BJ (cell line): ENCODE data around the gene CSE1L. TPM values are rescaled to one million over a fixed set of nuclear protein-coding genes. Genes with fewer than 3 reads are reported as not detected.

Experiments used
- CTCF ChIA-PET: fragments of 350-600 bp; formaldehyde crosslinking; extraction: SDS; loops from one replicate; lab custom pipeline; 2021; ENCODE audit warnings: antibody characterized with exemption, inconsistent platforms; lab: Yijun Ruan, JAX
- POLR2A ChIA-PET: fragments of 300-600 bp; sonication (Branson Sonifier 250); formaldehyde crosslinking; extraction: SDS; loops from one replicate; lab custom pipeline; 2021; ENCODE audit warnings: antibody characterized with exemption; lab: Charles Lee
- DNase-seq: peaks from one replicate; pipeline ENCODE4 v3.0.0-alpha.2; 2011; ENCODE audit warnings: low read depth
- H3K27me3 ChIP-seq: 2 replicates; pipeline ENCODE4 v1.6.0; 2011; ENCODE audit warnings: low read length; ENCODE audit not compliant: control insufficient read depth, insufficient read depth
- H3K36me3 ChIP-seq: 2 replicates; pipeline ENCODE4 v1.5.1; 2011; ENCODE audit warnings: low read length; ENCODE audit not compliant: control insufficient read depth, insufficient read depth
- H3K4me3 ChIP-seq: 2 replicates; pipeline ENCODE4 v1.5.1; 2011; ENCODE audit warnings: low read depth, mild to moderate bottlenecking, control low read depth, low read length
- polyA plus RNA-seq: library from polyadenylated mRNA; depleted of rRNA; stranded (reverse); fragments of >200 nt; gene quantifications from 2 replicates; pipeline ENCODE4 v1.2.3, GENCODE V29; 2011
- TF ChIP-seq, protein P1 (sequence below): IDR thresholded peaks from 2 replicates; pipeline ENCODE4 v1.5.1; 2011; ENCODE audit warnings: low read depth, mild to moderate bottlenecking, control low read depth, inconsistent platforms, low read length, moderate library complexity; ENCODE audit not compliant: insufficient read depth

Gene CSE1L
- polyA plus RNA-seq, 1 experiment: 21.7 TPM

DNA sequence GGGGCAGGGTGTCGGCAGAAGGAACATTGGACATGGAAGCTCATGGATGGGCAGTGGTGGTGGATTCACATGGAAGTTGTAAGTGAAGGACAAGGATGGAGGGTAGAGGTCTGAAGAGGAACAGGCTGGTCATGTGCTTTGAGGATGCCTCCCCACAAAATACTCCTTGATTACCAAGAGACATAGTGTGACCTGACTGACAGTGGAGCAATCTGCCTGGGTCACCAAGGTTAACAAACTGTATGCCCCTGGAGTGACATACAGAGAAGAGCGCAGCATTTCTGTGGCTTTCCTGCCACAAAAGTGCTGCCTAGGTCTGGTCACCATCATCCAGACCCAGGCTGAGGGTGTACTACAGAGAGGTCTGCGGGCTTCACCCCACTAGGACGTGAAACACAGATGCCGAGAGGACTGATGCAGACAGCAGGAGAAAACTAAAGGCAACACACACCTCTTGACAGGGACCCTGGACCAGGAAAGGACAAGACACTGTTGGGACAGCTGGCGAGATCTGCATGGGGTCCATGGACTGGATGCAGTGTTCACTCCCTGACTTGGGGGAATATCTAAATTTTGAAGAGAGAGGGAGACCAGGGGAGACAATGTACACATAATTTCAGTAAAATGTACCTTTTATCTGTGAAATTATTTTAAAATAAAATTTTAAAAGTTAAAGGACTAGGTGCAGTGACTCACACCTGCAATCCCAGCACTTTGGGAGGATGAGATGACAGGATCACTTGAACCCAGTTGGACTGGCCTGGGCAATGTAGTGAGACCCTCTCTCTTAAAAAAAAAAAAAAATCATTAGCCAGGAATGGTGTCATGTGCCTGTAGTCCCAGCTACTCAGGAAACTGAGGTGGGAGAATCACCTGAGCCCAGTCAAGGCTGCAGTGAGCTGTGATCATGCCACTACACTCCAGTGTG, 64.9 kb downstream of the CSE1L start:
- no peak overlapping the region for H3K4me3 ChIP-seq
- no peaks in the 10 kb centered on the region for H3K27me3 ChIP-seq
- DNase-seq: no peak
- POLR2A ChIA-PET: no interaction called here
- TF ChIP-seq, protein P1, sequence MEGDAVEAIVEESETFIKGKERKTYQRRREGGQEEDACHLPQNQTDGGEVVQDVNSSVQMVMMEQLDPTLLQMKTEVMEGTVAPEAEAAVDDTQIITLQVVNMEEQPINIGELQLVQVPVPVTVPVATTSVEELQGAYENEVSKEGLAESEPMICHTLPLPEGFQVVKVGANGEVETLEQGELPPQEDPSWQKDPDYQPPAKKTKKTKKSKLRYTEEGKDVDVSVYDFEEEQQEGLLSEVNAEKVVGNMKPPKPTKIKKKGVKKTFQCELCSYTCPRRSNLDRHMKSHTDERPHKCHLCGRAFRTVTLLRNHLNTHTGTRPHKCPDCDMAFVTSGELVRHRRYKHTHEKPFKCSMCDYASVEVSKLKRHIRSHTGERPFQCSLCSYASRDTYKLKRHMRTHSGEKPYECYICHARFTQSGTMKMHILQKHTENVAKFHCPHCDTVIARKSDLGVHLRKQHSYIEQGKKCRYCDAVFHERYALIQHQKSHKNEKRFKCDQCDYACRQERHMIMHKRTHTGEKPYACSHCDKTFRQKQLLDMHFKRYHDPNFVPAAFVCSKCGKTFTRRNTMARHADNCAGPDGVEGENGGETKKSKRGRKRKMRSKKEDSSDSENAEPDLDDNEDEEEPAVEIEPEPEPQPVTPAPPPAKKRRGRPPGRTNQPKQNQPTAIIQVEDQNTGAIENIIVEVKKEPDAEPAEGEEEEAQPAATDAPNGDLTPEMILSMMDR: no peak
- peaks cover 10% of the 10 kb centered on the region for H3K36me3 ChIP-seq
- CTCF ChIA-PET: interaction anchor here (0.7 kb wide), 1 partner anchor 9 kb away, joined by 5 read pairs; no protein-coding TSS in a partner anchor

DNA sequence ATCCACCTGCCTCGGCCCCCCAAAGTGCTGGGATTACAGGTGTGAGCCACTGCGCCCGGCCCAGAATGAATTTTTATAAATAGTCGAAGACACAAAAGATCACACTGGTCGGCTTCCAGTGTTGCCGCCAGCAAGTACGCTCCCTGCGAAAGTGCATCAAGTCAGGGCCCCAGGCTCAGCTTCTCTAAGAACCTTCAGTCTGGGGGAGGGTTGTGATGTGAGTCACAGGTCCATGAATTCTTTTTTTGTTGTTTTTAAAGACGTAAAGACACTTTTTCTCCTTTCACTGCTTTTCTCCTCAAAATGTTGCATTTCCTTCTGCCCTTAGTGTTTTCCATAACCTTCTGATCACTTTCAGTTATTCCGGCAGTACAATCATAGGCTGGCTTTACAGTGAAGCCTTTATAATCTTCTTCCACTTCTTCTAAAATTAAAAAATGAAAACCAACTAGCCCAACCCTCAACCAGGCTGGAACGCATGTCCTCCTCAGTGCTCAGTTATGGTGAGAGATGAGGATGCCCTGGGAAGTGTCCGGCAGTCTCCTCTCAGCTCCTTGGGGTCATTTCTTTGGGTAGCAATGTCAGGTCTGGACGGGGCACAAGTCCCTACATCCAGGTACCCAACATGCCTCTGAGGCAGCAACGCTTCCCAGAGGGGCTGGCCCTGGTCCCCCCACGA, 66.6 kb downstream of the CSE1L start:
- ChIA-PET POLR2A (no interaction called here), CTCF (no interaction called here)
- no peak overlapping the region for H3K4me3 ChIP-seq
- no peak for DNase-seq
- H3K27me3 ChIP-seq: no peaks in the 10 kb centered on the region
- TF ChIP-seq, protein P1: no peak
- peaks cover 20% of the 10 kb centered on the region for H3K36me3 ChIP-seq

DNA sequence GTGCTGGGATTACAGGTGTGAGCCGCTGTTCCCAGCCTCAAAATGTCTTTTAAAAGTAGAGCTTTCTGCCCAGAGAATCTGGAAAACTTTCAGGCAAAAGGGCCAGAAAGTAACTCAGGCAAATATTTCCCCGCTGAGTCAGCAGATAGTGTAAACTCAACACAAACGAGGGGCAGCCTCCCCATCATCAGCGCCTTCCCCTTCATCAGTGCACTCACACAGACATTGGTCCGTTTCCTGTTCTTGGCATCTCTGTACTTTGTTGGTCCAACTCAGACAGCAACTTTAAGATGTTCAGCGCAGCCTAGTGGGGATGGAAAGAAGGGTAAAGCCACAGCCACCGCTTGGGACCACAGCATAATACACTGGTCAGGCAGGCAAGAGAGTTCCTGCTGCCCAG, 69.5 kb downstream of the CSE1L start:
- CTCF ChIA-PET: interaction anchor here (1.0 kb wide), 1 partner anchor 79 kb away, joined by 3 read pairs; no protein-coding TSS in a partner anchor
- TF ChIP-seq, protein P1: no peak
- H3K27me3 ChIP-seq: no peaks in the 10 kb centered on the region
- no peak overlapping the region for H3K4me3 ChIP-seq
- peaks cover 34% of the 10 kb centered on the region for H3K36me3 ChIP-seq
- DNase-seq: no peak
- POLR2A ChIA-PET: no interaction called here

DNA sequence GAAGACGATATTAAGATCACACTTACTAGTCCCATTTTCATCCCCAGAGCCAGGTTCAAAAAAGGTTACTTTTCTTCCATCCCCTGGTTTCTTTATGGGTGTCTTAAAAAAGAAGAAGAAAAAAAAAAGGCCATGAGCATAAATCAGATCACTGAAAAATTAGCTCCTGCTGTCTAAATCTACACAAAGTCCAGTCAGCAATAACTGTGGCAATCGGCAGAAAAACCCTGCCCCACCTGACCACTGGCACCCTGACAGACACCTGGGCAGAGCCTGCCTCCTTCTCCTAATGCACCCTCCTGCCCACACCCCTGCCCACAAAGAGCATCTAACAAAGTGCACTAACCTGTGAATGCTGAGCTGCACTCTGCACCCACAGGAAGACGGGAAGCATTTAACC, 72.2 kb downstream of the CSE1L start:
- POLR2A ChIA-PET: no interaction called here
- TF ChIP-seq, protein P1: no peak
- peaks cover 37% of the 10 kb centered on the region for H3K36me3 ChIP-seq

DNA sequence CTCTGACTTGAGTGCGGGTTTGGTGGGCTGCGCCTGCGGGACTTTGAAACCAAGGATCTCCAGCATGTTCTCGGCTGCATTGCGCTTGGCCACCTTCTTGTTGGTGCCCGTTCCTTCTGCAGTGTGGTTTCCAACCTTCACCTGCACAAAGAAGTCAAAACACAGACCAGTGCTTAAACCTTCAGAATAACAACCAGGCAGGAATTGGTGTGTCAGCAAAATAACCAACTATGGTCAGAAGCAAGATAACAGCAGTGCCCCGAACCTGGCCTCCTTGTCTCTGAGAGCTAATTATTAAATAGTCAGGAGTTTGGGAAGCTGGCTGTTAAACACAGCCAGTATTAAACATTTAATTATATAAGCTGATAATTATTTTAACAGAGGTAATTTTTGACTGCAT, 73.9 kb downstream of the CSE1L start:
- Histone ChIP-seq H3K36me3 (peaks cover 40% of the 10 kb centered on the region), H3K4me3 (no peak overlapping the region), H3K27me3 (no peaks in the 10 kb centered on the region)
- POLR2A ChIA-PET: no interaction called here
- CTCF ChIA-PET: interaction anchor here (0.5 to 1.6 kb wide), 3 partner anchors 8 to 98 kb away, joined by 3 to 5 read pairs (median 4); no protein-coding TSS in a partner anchor
- no peak for DNase-seq
- TF ChIP-seq, protein P1: no peak

More for the DNA sequence above, 72.2 kb downstream of the CSE1L start:
- Histone ChIP-seq H3K4me3 (no peak overlapping the region), H3K27me3 (no peaks in the 10 kb centered on the region)
- DNase-seq: no peak
- CTCF ChIA-PET: interaction anchor here (0.6 to 1.5 kb wide), 2 partner anchors 14 to 202 kb away, joined by 3 to 5 read pairs; no protein-coding TSS in a partner anchor
